Astrocyte (in vitro differentiated cells and primary cell): ENCODE data around the gene LDLRAD4. TPM values are rescaled to one million over a fixed set of nuclear protein-coding genes. Genes with fewer than 3 reads are reported as not detected.

ENCODE experiments used
- DNase-seq: peaks from one replicate; pipeline ENCODE4 v3.0.0-alpha.2; 2010; ENCODE audit warnings: low read depth
- FAIRE-seq: peaks from 2 replicates; lab custom pipeline; 2011; peaks lifted over from hg19 to GRCh38; lab: Jason Lieb, UNC
- H2AFZ ChIP-seq: 2 replicates; pipeline ENCODE4 v1.6.0; 2012; ENCODE audit warnings: low read depth, low read length, inconsistent platforms
- H3K27ac ChIP-seq: 2 replicates; pipeline ENCODE4 v1.5.1; 2011; ENCODE audit warnings: low read depth, low read length, inconsistent platforms
- H3K27me3 ChIP-seq: 2 replicates; pipeline ENCODE4 v1.6.0; 2011; ENCODE audit warnings: low read length, inconsistent platforms; ENCODE audit not compliant: insufficient read depth
- H3K36me3 ChIP-seq: 2 replicates; pipeline ENCODE4 v1.5.1; 2011; ENCODE audit warnings: low read length, inconsistent platforms; ENCODE audit not compliant: insufficient read depth
- H3K4me1 ChIP-seq: 2 replicates; pipeline ENCODE4 v1.5.1; 2011; ENCODE audit warnings: low read length, inconsistent platforms; ENCODE audit not compliant: insufficient read depth
- H3K4me2 ChIP-seq: 2 replicates; pipeline ENCODE4 v1.6.0; 2012; ENCODE audit warnings: low read length, inconsistent platforms
- H3K4me3 ChIP-seq: 2 replicates; pipeline ENCODE4 v1.5.1; 2011; ENCODE audit warnings: low read depth, mild to moderate bottlenecking, low read length, inconsistent platforms; ENCODE audit not compliant: insufficient read depth
- H3K79me2 ChIP-seq: 2 replicates; pipeline ENCODE4 v1.6.0; 2012; ENCODE audit warnings: mild to moderate bottlenecking, low read length, inconsistent platforms; ENCODE audit not compliant: insufficient read depth
- H3K9ac ChIP-seq: 2 replicates; pipeline ENCODE4 v1.6.0; 2012; ENCODE audit warnings: mild to moderate bottlenecking, low read length, inconsistent platforms
- H3K9me3 ChIP-seq: 2 replicates; pipeline ENCODE4 v1.5.1; 2012; ENCODE audit warnings: low read depth, mild to moderate bottlenecking, low read length, inconsistent platforms; ENCODE audit not compliant: insufficient read depth
- H4K20me1 ChIP-seq: 2 replicates; pipeline ENCODE4 v1.6.0; 2012; ENCODE audit warnings: low read length, inconsistent platforms; ENCODE audit not compliant: insufficient read depth
- H3K27ac Mint-ChIP-seq: one replicate; pipeline ENCODE4 v1.8.0; 2021; ENCODE audit warnings: mild to moderate bottlenecking, mixed read lengths; ENCODE audit not compliant: unreplicated experiment
- H3K27me3 Mint-ChIP-seq: one replicate; pipeline ENCODE4 v1.8.0; 2021; ENCODE audit warnings: low read depth, mixed read lengths; ENCODE audit not compliant: unreplicated experiment
- H3K36me3 Mint-ChIP-seq: one replicate; pipeline ENCODE4 v1.8.0; 2021; ENCODE audit warnings: low read depth, mixed read lengths; ENCODE audit not compliant: unreplicated experiment
- H3K4me1 Mint-ChIP-seq: one replicate; pipeline ENCODE4 v1.8.0; 2021; ENCODE audit warnings: low read depth, mixed read lengths; ENCODE audit not compliant: unreplicated experiment
- H3K4me3 Mint-ChIP-seq: one replicate; pipeline ENCODE4 v1.8.0; 2021; ENCODE audit warnings: mild to moderate bottlenecking, moderate library complexity, mixed read lengths; ENCODE audit not compliant: unreplicated experiment
- H3K9me3 Mint-ChIP-seq: one replicate; pipeline ENCODE4 v1.8.0; 2021; ENCODE audit warnings: mild to moderate bottlenecking, mixed read lengths; ENCODE audit not compliant: unreplicated experiment
- CTCF ChIP-seq: IDR thresholded peaks from 2 replicates; pipeline ENCODE4 v1.5.1; 2011; ENCODE audit warnings: low read depth, mild to moderate bottlenecking, inconsistent platforms, low read length, moderate library complexity; ENCODE audit not compliant: insufficient read depth
- EZH2 ChIP-seq: IDR thresholded peaks from 2 replicates; pipeline ENCODE4 v1.6.1; 2012; ENCODE audit warnings: mild to moderate bottlenecking, low read length, inconsistent platforms; ENCODE audit not compliant: insufficient read depth
- total RNA-seq: library from RNA; stranded (reverse); gene quantifications from 2 replicates; pipeline ENCODE4 v1.2.1, GENCODE V29; 2021

The LDLRAD4 gene
- total RNA-seq, 1 donor from 2014 or later: 26.0 TPM

DNA sequence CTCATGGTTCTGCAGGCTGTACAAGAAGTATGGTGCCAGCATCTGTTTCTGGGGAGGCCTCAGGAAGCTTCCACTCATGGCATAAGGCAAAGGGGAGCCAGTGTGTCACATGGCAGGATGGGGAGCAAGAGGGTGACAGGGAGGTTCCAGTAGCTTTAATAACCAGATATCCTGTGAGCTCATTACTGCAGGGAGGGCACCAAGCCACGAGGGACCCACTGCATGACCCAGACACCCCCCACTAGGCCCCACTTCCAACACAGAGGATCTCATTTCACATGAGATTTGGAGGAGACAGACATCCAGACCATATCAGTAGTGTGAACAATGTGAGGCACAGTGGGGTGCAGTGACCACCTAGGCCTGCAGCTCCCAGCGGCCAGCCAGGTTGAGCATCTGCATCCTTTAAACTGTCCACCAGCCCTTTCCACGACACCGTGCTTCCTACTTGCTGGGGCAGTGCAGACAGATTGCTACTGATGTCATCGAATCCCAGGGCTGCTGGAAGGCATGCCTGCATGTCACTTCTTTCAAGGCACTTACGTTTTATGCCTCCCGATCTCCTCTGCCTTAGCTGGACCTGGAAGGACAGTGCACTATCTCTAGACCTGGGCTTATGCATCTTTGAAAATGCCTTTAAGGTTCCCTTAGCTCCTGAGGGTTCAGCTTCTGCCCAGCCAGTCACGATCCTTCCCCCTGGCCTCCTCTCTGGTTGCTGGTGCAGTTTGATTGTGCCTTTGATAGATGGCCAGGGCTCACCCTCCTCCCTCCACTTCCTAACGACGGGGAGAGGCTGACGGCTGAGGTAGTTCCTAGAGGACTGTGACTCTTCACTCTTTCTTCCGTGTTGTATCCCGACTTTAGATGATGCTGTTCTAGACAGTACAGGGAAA, 333.5 kb downstream of the LDLRAD4 start:
- H3K27ac ChIP-seq: no peak overlapping the region
- Mint-ChIP-seq H3K9me3 (peaks cover 5% of the 10 kb centered on the region), H3K36me3 (peaks cover 15% of the 10 kb centered on the region), H3K4me1 (peaks cover 9% of the 10 kb centered on the region), H3K27me3 (peaks cover 18% of the 10 kb centered on the region), H3K4me3 (no peak overlapping the region), H3K27ac (no peak overlapping the region)
- no peak overlapping the region for H3K9ac ChIP-seq
- H3K4me3 ChIP-seq: no peak overlapping the region
- no peaks in the 10 kb centered on the region for H3K79me2 ChIP-seq
- H3K36me3 ChIP-seq: no peaks in the 10 kb centered on the region
- no peak for FAIRE-seq
- no peak overlapping the region for H3K4me2 ChIP-seq
- H2AFZ ChIP-seq: no peak overlapping the region
- peaks cover 5% of the 10 kb centered on the region for H3K9me3 ChIP-seq
- TF ChIP-seq EZH2 (no peak), CTCF (no peak)
- H3K27me3 ChIP-seq: peaks cover 8% of the 10 kb centered on the region
- DNase-seq: no peak
- no peaks in the 10 kb centered on the region for H3K4me1 ChIP-seq
- H4K20me1 ChIP-seq: no peaks in the 10 kb centered on the region

DNA sequence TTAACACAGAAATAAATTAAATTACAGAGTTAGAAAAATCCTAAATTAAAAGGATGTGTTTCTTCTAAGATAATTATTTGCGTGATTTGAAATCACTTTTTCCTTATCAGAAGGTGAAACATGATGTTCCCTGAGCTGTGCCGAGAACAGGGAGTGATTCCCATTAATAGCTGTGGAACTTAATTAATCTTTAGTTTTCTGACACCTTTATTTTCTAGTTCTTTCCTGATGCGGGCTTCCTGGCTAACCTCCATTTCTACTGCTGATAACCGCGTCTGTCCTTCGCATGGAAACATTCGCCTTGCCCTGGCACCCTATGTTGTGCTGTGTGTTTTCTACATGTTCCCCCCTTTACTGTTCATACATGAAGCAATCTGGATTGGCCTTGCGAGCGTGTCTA, 334.9 kb downstream of the LDLRAD4 start:
- Histone ChIP-seq H3K4me1 (no peaks in the 10 kb centered on the region), H3K9ac (no peak overlapping the region), H3K9me3 (no peaks in the 10 kb centered on the region), H3K79me2 (no peaks in the 10 kb centered on the region), H3K27ac (no peak overlapping the region), H3K36me3 (no peaks in the 10 kb centered on the region), H3K4me2 (no peak overlapping the region), H3K27me3 (peaks cover 7% of the 10 kb centered on the region), H2AFZ (no peak overlapping the region), H3K4me3 (no peak overlapping the region), H4K20me1 (no peaks in the 10 kb centered on the region)
- Mint-ChIP-seq H3K9me3 (peaks cover 5% of the 10 kb centered on the region), H3K4me1 (peaks cover 12% of the 10 kb centered on the region), H3K36me3 (peaks cover 12% of the 10 kb centered on the region), H3K27me3 (peaks cover 18% of the 10 kb centered on the region), H3K4me3 (no peak overlapping the region), H3K27ac (no peak overlapping the region)
- no peak for TF ChIP-seq EZH2
- no peak for TF ChIP-seq CTCF
- no peak for FAIRE-seq
- DNase-seq: no peak

GRCh38 chr18:13555192-13555591, 336.6 kb downstream of the LDLRAD4 start:
- Histone ChIP-seq H3K4me3 (no peak overlapping the region), H3K9ac (no peak overlapping the region), H2AFZ (no peak overlapping the region), H4K20me1 (no peaks in the 10 kb centered on the region), H3K9me3 (no peaks in the 10 kb centered on the region), H3K4me1 (no peaks in the 10 kb centered on the region), H3K79me2 (no peaks in the 10 kb centered on the region), H3K27ac (no peak overlapping the region), H3K36me3 (no peaks in the 10 kb centered on the region), H3K27me3 (peaks cover 7% of the 10 kb centered on the region), H3K4me2 (no peak overlapping the region)
- H3K27ac Mint-ChIP-seq: no peak overlapping the region
- peaks cover 5% of the 10 kb centered on the region for H3K9me3 Mint-ChIP-seq
- peaks cover 18% of the 10 kb centered on the region for H3K27me3 Mint-ChIP-seq
- H3K36me3 Mint-ChIP-seq: peaks cover 11% of the 10 kb centered on the region
- H3K4me1 Mint-ChIP-seq: peaks cover 16% of the 10 kb centered on the region
- TF ChIP-seq CTCF: no peak
- no peak for TF ChIP-seq EZH2
- FAIRE-seq (no peak), DNase-seq (no peak)
- no peak overlapping the region for H3K4me3 Mint-ChIP-seq
